DOHH2 (cell line): ENCODE results near the gene CX3CL1.

Experiments
- EZH2phosphoT487 ChIP-seq: fragments of 200-600 bp; sonication (generic); IDR thresholded peaks from 2 replicates; pipeline ENCODE4 v1.6.1; 2017; ENCODE audit warnings: borderline replicate concordance, mild to moderate bottlenecking, antibody characterized with exemption, low read length, moderate library complexity, mixed read lengths
- TF ChIP-seq, protein P1 (sequence below): fragments of 200-600 bp; sonication (generic); IDR thresholded peaks from one replicate; pipeline ENCODE4 v1.5.1; 2014; ENCODE audit warnings: antibody characterized with exemption, mild to moderate bottlenecking, low read depth, low read length; ENCODE audit not compliant: poor library complexity, severe bottlenecking

DNA sequence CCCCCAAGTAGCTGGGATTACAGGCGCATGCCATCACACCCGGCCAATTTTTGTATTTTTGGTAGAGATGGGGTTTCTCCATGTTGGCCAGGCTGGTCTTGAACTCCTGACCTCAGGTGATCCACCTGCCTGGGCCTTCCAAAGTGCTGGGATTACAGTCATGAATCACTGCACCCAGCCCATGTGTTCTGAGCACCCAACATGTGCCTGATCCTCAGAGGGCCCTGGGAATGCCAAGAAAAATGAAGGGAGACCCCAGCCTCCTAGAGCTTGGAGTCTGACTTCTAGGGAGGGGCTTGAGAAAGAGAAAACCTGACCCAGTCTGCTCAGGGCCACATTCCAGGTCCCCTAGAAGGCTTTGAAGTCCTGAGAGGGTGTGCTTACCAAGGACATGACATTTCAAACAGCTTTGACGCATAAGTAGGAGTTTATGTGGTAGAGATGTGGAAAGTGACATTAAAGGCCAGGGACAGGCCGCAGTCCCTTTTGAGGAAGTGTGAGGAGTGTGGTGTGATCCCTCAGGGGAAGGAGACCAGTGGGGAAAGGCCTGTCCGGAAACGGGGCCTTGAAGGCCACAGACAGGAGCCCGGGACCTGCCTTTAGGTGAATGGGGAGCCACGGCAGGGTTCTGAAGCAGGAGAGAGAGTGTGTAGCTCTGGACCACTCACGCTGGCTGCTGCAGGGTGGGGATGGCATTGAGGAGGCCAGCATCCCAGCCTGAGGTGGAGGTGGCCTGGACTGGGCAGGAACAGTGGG, 14.8 kb upstream of the CX3CL1 start:
- TF ChIP-seq, protein P1, sequence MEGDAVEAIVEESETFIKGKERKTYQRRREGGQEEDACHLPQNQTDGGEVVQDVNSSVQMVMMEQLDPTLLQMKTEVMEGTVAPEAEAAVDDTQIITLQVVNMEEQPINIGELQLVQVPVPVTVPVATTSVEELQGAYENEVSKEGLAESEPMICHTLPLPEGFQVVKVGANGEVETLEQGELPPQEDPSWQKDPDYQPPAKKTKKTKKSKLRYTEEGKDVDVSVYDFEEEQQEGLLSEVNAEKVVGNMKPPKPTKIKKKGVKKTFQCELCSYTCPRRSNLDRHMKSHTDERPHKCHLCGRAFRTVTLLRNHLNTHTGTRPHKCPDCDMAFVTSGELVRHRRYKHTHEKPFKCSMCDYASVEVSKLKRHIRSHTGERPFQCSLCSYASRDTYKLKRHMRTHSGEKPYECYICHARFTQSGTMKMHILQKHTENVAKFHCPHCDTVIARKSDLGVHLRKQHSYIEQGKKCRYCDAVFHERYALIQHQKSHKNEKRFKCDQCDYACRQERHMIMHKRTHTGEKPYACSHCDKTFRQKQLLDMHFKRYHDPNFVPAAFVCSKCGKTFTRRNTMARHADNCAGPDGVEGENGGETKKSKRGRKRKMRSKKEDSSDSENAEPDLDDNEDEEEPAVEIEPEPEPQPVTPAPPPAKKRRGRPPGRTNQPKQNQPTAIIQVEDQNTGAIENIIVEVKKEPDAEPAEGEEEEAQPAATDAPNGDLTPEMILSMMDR = no peak
- TF ChIP-seq EZH2phosphoT487 = no peak
